Right cardiac atrium (tissue), 5 donors: ENCODE measurements around the gene XDH. TPM values are rescaled to one million over a fixed set of nuclear protein-coding genes. Genes with fewer than 3 reads are reported as not detected.

ENCODE experiments used
- ATAC-seq, 2 donors: fragments of 200-7000 bp; cut with Tn5 transposase; one replicate each; pipeline versions ENCODE4 v1.8.0 to v1.9.1; 2020; ENCODE audit warnings: moderate library complexity in 2 of 2, mild to moderate bottlenecking in 1 of 2
- DNase-seq, 3 donors: peaks; one replicate each; pipeline ENCODE4 v3.0.0-alpha.2; 2020
- H3K27ac ChIP-seq: one replicate; pipeline ENCODE4 v1.5.1; 2013; ENCODE audit warnings: mild to moderate bottlenecking, low read length, control low read depth, moderate library complexity
- H3K27me3 ChIP-seq: one replicate; pipeline ENCODE4 v1.6.1; 2013; ENCODE audit not compliant: control insufficient read depth, insufficient read depth
- H3K4me1 ChIP-seq: one replicate; pipeline ENCODE4 v1.6.1; 2013; ENCODE audit warnings: low read length; ENCODE audit not compliant: control insufficient read depth, insufficient read depth
- H3K4me3 ChIP-seq: one replicate; pipeline ENCODE4 v1.5.1; 2013; ENCODE audit warnings: low read length, control low read depth
- H3K9me3 ChIP-seq: one replicate; pipeline ENCODE4 v1.6.1; 2013; ENCODE audit warnings: low read length; ENCODE audit not compliant: control insufficient read depth
- WGBS: extraction: QIAGEN DNeasy Blood & Tissue Kit; methylation state at CpG from one replicate; pipeline ENCODE4 v1.1.7; 2013; 5-methylcytosine and 5-hydroxymethylcytosine counted together
- intact Hi-C, 4 donors: fragments of 100-400 bp; cut with DNase I; formaldehyde crosslinking; loops; one replicate each; pipeline versions ENCODE4 v1.11.0 to v1.14.0; 2022 to 2023
- polyA plus RNA-seq: library from polyadenylated mRNA; stranded (reverse); fragments of 200-250 nt; gene quantifications from one replicate; pipeline ENCODE4 v1.2.3, GENCODE V29; 2013
- total RNA-seq, 4 donors: library from RNA; stranded (reverse); fragmentation: NEBNext Ultra II Directional; extraction: Animal tissue kit (Norgen Biotek cat#: 25700); gene quantifications; one replicate each; pipeline ENCODE4 v1.2.1, GENCODE V29; 2021
- donor health status: healthy with polysubstance abuse.
- donor health status: DM: no; HTN: yes; CAD: no.
- donor health status: DM: no; HTN: no; CAD: no.
- donor health status: DM: no; HTN: yes; CAD: no; lungs with severe emphysema.
- donor health status: DM: yes; HTN: yes; CAD: no.

XDH gene
- total and polyA plus RNA-seq, 5 donors = 0.29 TPM; not detected in 4

DNA sequence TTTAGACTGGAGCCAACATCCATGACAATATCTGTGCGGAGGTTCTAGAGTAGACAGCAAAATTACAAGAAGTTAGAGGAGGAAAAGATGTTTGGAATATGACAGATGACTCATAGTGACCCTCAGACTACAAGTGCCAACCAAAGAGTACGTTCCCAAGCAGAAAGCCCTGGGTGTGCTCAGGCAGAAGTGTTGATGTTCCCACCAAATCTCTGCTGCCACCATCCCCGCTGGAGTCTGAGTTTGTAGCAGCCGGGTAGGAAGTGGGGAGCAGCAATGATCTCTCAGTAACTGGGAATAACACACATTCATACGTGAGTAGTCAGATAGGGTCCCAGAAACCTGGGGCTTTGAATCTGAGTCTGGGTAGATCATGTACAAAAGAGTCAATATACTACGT lies 73.2 kb downstream of the XDH start:
- ATAC-seq (no peak), DNase-seq (no peak)
- H3K4me3 ChIP-seq = no peak overlapping the region
- WGBS = 85% methylated on average over 6 of the region's 6 CpGs
- H3K27me3 ChIP-seq = no peaks in the 10 kb centered on the region
- H3K27ac ChIP-seq = no peak overlapping the region
- no peaks in the 10 kb centered on the region for H3K4me1 ChIP-seq
- intact Hi-C loops = no loop called here
- no peaks in the 10 kb centered on the region for H3K9me3 ChIP-seq

DNA sequence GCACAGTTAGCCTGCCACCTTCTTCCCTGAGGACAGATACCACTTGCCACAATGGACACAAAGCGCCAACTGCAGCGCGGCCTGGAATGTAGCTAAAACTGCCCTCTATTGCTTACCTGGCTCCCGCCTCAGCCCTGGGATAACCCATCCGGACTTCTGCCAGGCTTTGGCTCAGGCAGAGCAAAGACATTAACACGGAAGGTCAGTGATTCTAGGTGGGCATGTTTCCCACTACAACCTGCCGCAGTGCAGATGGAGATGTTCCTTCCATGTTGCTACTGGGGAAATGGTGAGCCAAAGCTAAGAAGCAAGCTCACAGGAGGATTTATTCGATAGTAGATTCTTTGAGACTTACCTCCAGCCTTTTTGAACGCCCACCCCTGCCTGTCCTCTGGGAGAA lies 74.8 kb downstream of the XDH start:
- Histone ChIP-seq H3K4me1 (no peaks in the 10 kb centered on the region), H3K4me3 (no peak overlapping the region), H3K27me3 (no peaks in the 10 kb centered on the region), H3K9me3 (no peaks in the 10 kb centered on the region), H3K27ac (no peak overlapping the region)
- intact Hi-C loops = loop anchor here (10.0 kb wide), 3 partner anchors 165 to 625 kb away; no protein-coding TSS in a partner anchor
- DNase-seq (no peak), ATAC-seq (no peak)
- 93% methylated on average over 9 of the region's 9 CpGs for WGBS

DNA sequence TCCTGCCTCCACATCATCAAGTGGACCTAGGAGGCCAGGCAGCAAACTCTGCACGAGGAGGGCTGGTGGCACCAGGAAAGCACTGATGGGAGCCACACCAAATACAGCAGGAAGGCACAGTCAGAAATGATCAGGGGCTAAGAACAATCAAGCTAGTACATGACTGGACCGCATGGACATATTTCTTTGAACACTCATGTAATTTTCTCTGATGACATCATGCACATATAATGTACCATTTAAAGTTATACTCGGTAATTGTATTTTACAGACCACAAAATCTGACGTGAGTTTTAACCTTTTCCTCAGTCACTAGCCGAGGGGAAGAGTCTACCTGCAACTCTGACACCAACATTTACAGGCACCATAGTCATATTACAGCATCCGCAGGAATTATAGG lies 76.7 kb downstream of the XDH start:
- intact Hi-C loops = loop anchor here (10.0 kb wide), 3 partner anchors 163 to 623 kb away; no protein-coding TSS in a partner anchor
- no peak overlapping the region for H3K27ac ChIP-seq
- 79% methylated on average over 6 of the region's 6 CpGs for WGBS
- no peaks in the 10 kb centered on the region for H3K27me3 ChIP-seq
- H3K4me3 ChIP-seq = no peak overlapping the region
- DNase-seq (no peak), ATAC-seq (no peak)
- H3K4me1 ChIP-seq = no peaks in the 10 kb centered on the region
- H3K9me3 ChIP-seq = no peaks in the 10 kb centered on the region

DNA sequence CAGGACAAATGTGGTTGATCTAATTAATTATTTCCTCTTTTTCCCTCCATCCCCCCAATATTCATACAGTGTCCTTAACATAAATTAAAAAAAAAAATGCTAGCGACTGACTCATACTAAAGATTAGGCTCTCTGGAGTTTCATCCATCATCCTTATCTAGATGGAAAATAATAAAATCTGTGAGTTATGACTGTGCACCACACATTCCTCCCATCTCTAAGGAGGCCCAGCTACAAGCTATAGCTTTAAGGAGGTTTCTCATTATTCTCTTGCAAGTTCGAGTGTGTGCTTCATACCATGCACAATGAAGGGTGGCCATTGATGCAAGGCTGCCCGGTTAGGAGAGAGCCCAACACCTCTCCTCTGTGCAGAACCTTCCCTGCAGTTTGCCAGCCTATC lies 77.3 kb downstream of the XDH start:
- intact Hi-C loops = loop anchor here (10.0 kb wide), 3 partner anchors 162 to 622 kb away; no protein-coding TSS in a partner anchor
- ATAC-seq (no peak), DNase-seq (no peak)
- WGBS = 70% methylated on average over 3 of the region's 3 CpGs
- no peaks in the 10 kb centered on the region for H3K27me3 ChIP-seq
- H3K4me3 ChIP-seq = no peak overlapping the region
- H3K4me1 ChIP-seq = no peaks in the 10 kb centered on the region
- no peaks in the 10 kb centered on the region for H3K9me3 ChIP-seq
- H3K27ac ChIP-seq = no peak overlapping the region

DNA sequence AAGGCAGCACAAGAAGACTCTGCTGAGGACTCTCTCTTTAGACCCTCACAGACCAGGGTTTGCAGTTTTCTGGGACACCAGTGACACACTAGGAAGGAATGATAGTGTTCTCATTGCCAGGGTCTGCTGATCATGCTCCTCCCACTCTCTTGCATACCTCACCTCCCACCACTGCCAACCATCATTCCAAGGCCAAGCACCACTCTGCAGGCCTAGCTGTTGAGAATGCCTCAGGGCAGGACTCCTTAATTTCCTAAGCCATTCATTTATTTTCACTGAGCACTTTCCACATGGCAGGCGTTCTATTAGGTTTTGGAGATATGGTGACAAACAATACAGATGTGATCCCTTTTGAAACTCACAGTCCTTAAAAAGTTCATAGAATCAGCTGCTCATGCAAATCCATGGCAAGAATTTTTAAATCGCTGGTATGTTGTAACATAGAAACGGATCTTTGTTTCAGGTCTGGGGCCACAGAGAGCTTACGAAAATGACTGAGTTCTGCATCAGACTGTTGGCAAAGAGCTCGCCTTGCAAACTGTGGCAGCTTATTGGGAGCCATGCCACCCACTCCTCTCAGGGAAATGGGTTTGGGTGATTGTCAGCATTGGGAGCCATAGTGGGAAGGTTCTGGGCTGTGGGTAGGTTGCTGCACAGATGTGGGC lies 78.5 kb downstream of the XDH start:
- H3K27ac ChIP-seq = no peak overlapping the region
- no peak overlapping the region for H3K4me3 ChIP-seq
- intact Hi-C loops = loop anchor here (10.0 kb wide), 3 partner anchors 161 to 621 kb away; no protein-coding TSS in a partner anchor
- DNase-seq = no peak
- WGBS = 74% methylated on average over 5 of the region's 5 CpGs
- H3K4me1 ChIP-seq = no peaks in the 10 kb centered on the region
- peak; percentile 38 to 61 for ATAC-seq
- no peaks in the 10 kb centered on the region for H3K27me3 ChIP-seq
- H3K9me3 ChIP-seq = no peaks in the 10 kb centered on the region

DNA sequence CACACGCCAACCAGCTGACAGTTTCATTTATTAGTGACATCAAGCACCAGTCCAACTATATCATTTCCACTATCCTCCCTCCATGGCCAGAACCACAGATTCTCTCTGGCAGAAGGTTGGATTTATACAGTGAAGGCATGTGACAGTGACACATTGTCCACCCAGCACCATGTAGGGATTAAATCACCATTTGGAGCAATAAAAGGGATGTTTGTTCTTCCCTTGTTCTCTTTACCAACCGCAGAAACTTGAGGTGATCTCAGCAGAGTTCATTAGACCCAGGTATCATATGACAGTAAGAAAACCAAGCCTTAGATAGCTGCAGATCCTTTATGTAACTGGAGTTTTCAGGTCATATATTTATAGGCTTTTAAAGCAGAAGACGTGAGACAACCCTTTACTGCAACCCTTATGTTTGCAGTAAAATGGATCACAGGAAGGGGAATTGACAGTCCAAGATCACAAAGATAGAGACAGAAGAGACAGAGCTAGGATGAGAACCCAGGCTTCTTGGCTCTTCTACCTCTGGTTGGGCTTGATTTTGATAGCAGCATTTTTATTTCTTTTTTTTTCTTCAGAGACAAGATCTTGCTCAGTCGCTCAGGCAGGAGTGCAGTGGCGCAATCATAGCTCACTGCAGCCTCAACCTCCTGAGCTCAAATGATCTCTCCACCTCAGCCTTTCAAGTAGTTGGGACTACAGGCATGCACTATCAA lies 80.1 kb downstream of the XDH start:
- no peaks in the 10 kb centered on the region for H3K9me3 ChIP-seq
- H3K4me3 ChIP-seq = no peak overlapping the region
- intact Hi-C loops = loop anchor here (5.0 to 10.0 kb wide), 5 partner anchors 107 to 622 kb away; no protein-coding TSS in a partner anchor
- DNase-seq = no peak
- H3K27ac ChIP-seq = no peak overlapping the region
- WGBS = 70% methylated on average over 5 of the region's 5 CpGs
- ATAC-seq = no peak
- no peaks in the 10 kb centered on the region for H3K27me3 ChIP-seq
- no peaks in the 10 kb centered on the region for H3K4me1 ChIP-seq

DNA sequence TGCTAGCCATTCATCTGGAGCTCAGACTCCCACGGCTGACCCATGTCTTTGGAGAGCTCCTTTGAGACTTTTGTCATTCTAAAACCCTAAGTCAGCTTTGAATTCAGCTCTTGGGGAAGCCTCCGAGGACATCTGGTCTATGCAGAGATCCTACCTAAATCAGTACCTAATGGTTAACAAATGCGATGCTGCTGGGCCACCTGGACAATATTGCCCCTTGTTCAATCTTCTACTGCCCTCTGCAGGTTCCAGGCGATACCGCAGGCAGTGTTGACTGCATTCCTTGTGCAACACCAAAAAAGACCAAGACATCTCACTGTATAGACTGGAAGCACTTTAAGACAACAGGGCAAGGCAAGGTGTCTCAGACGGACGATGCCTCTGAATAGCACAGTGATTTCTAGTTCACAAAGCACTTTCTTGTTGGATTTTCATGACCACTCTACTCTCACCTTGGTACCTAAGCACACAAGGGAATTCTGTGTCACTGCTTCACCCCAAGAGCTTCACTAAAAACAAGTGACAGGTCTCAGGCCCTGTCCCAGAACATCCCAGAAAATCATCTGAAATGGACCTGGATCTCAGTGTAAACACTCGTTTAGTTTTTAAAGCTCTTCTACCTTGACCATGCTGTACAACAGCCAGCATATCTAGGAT lies 80.9 kb downstream of the XDH start:
- intact Hi-C loops = loop anchor here (2.0 to 10.0 kb wide), 6 partner anchors 106 to 621 kb away; no protein-coding TSS in a partner anchor
- DNase-seq = peak; percentile 68 to 89 (median 82)
- peak; percentile 65 to 80 for ATAC-seq
- Histone ChIP-seq H3K4me1 (no peaks in the 10 kb centered on the region), H3K27me3 (no peaks in the 10 kb centered on the region), H3K27ac (no peak overlapping the region), H3K9me3 (no peaks in the 10 kb centered on the region), H3K4me3 (no peak overlapping the region)
- WGBS = 13% methylated on average over 8 of the region's 8 CpGs

DNA sequence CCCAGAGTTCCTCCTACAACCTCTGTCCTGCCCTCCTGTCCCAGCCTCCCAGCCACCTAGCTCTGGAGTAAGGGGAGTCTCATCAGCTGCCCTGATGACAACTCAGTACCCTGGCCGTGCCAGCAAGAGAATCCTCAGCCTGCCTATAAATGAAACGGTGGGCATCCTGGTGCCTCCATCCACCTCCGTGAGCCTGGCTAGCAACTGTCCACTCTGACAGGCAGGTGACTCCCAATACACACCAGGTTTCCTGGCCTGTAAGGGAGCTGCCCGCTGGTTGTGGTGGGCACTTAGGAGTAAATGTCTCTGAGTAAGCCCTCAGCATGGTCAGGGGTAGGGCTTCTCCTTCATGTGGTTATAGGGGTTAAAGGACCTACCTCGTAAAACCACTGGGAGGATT lies 81.5 kb downstream of the XDH start:
- Histone ChIP-seq H3K27ac (no peak overlapping the region), H3K27me3 (no peaks in the 10 kb centered on the region), H3K9me3 (no peaks in the 10 kb centered on the region), H3K4me3 (no peak overlapping the region), H3K4me1 (no peaks in the 10 kb centered on the region)
- no peak for DNase-seq
- intact Hi-C loops = loop anchor here (2.0 to 10.0 kb wide), 6 partner anchors 106 to 621 kb away; no protein-coding TSS in a partner anchor
- no peak for ATAC-seq
- WGBS = 84% methylated on average over 5 of the region's 5 CpGs

DNA sequence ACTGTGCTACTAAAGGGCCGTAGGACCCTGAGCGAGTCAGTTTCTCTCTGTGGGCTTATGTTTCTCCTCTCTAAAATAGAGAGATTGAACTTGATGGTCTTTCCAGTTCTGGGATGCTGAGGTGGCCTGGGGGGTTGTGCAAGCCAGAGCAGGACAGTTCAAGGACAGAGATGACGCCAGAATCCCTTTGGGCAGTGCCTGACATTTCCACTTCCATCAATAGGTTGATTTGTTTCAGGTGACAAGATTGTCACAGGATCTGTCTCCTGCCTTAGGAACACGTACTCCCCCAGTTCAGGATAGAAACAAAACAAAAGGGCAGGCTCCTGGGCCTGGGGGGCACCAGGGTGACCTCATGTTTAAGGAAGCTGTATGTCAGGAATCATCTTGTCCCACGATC lies 82.0 kb downstream of the XDH start:
- ATAC-seq = no peak
- WGBS = 72% methylated on average over 5 of the region's 5 CpGs
- DNase-seq = no peak
- Histone ChIP-seq H3K27ac (no peak overlapping the region), H3K4me3 (no peak overlapping the region), H3K4me1 (no peaks in the 10 kb centered on the region), H3K9me3 (no peaks in the 10 kb centered on the region), H3K27me3 (no peaks in the 10 kb centered on the region)
- intact Hi-C loops = loop anchor here (2.0 to 10.0 kb wide), 6 partner anchors 105 to 620 kb away; no protein-coding TSS in a partner anchor

DNA sequence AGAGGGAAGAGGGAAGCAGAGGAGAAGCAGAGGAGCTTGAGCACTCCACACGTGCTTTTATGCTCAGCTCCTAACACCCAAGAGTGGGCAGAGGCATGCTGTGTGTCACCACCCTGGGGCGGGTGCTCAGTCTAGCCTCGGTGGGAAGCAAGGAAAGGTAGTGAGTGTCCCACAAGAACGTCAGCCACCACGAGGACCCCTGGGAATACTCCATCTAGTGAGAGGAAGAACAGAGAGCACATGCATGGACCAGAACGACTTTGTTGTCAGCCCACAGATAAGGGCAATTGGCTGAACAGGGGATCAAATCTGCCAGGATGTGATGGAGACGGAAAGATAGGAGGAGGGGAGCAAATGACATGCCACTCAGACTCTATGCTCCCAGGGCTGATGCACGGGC lies 83.4 kb downstream of the XDH start:
- Histone ChIP-seq H3K27me3 (no peaks in the 10 kb centered on the region), H3K27ac (no peak overlapping the region), H3K4me3 (no peak overlapping the region), H3K9me3 (no peaks in the 10 kb centered on the region), H3K4me1 (no peaks in the 10 kb centered on the region)
- intact Hi-C loops = loop anchor here (5.0 to 10.0 kb wide), 5 partner anchors 104 to 619 kb away; no protein-coding TSS in a partner anchor
- DNase-seq (no peak), ATAC-seq (no peak)
- 48% methylated on average over 8 of the region's 8 CpGs for WGBS
